Parathyroid adenoma (tissue), 2 donors: ENCODE measurements around the gene ZBTB20.
"Not testable (repeated sequence)": the region's sequence is repeated elsewhere in the genome, so short reads cannot be mapped to it uniquely, and the experiment has no call there.

Experiments used
- H2AFZ ChIP-seq: fragments of 300-600 bp; sonication (generic); one replicate; pipeline ENCODE4 v1.7.0; 2017; ENCODE audit warnings: antibody characterized with exemption, mild to moderate bottlenecking
- H3K27ac ChIP-seq: fragments of 300-600 bp; sonication (generic); one replicate; pipeline ENCODE4 v1.7.0; 2017
- H3K27me3 ChIP-seq: fragments of 300-600 bp; sonication (generic); one replicate; pipeline ENCODE4 v1.7.0; 2017; ENCODE audit warnings: low read length; ENCODE audit not compliant: control insufficient read depth, insufficient read depth
- H3K36me3 ChIP-seq: fragments of 300-600 bp; sonication (generic); one replicate; pipeline ENCODE4 v1.7.0; 2017; ENCODE audit warnings: low read length; ENCODE audit not compliant: control insufficient read depth, insufficient read depth
- H3K4me1 ChIP-seq: fragments of 300-600 bp; sonication (generic); one replicate; pipeline ENCODE4 v1.7.0; 2017; ENCODE audit warnings: control low read depth
- H3K4me2 ChIP-seq: fragments of 300-600 bp; sonication (generic); one replicate; pipeline ENCODE4 v1.7.0; 2017; ENCODE audit warnings: low read length
- H3K4me3 ChIP-seq: fragments of 300-600 bp; sonication (generic); one replicate; pipeline ENCODE4 v1.7.0; 2017; ENCODE audit warnings: low read depth, low read length
- H3K79me2 ChIP-seq: fragments of 300-600 bp; sonication (generic); one replicate; pipeline ENCODE4 v1.7.0; 2017; ENCODE audit warnings: control low read depth
- H3K9ac ChIP-seq: fragments of 300-600 bp; sonication (generic); one replicate; pipeline ENCODE4 v1.7.0; 2017; ENCODE audit warnings: mild to moderate bottlenecking
- H3K9me3 ChIP-seq: fragments of 300-600 bp; sonication (generic); one replicate; pipeline ENCODE4 v1.7.0; 2017; ENCODE audit warnings: low read length; ENCODE audit not compliant: control insufficient read depth
- TF ChIP-seq, protein P1 (sequence below): fragments of 300-600 bp; sonication (generic); IDR thresholded peaks from one replicate; pipeline ENCODE4 v1.7.0; 2017; ENCODE audit warnings: antibody characterized with exemption, mild to moderate bottlenecking
- donor health status: primary hyperparathyroidism.

The ZBTB20 gene

DNA sequence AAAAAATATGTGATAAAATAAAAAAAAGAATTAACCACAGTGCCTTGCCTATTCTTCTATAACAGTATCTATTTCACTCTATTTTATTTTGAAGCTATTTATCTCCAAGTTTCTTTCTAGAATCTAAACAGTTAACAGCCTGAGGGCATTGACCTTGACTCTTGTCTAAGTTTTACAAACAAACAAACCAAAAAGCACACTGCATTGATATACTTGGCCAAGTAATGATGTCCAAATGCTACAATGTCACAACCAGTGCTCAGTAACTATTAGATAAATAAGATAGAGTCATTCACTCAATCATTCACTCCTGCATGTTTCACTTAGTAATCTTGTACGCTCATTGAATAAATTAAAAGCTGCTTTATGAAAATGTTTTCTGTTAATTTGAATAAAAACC lies 466.8 kb downstream of the ZBTB20 start:
- no peaks in the 10 kb centered on the region for H3K36me3 ChIP-seq
- no peak overlapping the region for H3K9ac ChIP-seq
- H3K27me3 ChIP-seq, result no peaks in the 10 kb centered on the region
- H3K9me3 ChIP-seq, result no peaks in the 10 kb centered on the region
- no peaks in the 10 kb centered on the region for H3K79me2 ChIP-seq
- H3K4me1 ChIP-seq, result no peaks in the 10 kb centered on the region
- H3K4me3 ChIP-seq, result no peak overlapping the region
- TF ChIP-seq, protein P1, sequence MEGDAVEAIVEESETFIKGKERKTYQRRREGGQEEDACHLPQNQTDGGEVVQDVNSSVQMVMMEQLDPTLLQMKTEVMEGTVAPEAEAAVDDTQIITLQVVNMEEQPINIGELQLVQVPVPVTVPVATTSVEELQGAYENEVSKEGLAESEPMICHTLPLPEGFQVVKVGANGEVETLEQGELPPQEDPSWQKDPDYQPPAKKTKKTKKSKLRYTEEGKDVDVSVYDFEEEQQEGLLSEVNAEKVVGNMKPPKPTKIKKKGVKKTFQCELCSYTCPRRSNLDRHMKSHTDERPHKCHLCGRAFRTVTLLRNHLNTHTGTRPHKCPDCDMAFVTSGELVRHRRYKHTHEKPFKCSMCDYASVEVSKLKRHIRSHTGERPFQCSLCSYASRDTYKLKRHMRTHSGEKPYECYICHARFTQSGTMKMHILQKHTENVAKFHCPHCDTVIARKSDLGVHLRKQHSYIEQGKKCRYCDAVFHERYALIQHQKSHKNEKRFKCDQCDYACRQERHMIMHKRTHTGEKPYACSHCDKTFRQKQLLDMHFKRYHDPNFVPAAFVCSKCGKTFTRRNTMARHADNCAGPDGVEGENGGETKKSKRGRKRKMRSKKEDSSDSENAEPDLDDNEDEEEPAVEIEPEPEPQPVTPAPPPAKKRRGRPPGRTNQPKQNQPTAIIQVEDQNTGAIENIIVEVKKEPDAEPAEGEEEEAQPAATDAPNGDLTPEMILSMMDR, result no peak
- no peak overlapping the region for H3K27ac ChIP-seq
- H2AFZ ChIP-seq, result no peak overlapping the region
- H3K4me2 ChIP-seq, result no peak overlapping the region

DNA sequence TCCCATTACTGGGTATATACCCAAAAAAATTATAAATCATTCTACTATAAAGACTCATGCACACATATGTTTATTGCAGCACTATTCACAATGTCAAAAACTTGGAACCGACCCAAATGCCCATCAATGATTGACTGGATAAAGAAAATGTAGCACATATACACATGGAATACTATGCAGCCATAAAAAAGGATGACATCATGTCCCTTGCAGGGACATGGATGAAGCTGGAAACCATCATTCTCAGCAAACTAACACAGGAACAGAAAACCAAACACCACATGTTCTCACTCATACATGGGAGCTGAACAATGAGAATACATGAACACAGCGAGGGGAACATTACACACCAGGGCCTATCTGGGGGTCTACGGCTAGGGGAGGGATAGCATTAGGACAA lies 467.3 kb downstream of the ZBTB20 start:
- H3K4me1 ChIP-seq, H3K9ac ChIP-seq, H3K27ac ChIP-seq, H3K27me3 ChIP-seq, H3K9me3 ChIP-seq, H2AFZ ChIP-seq, H3K79me2 ChIP-seq, H3K36me3 ChIP-seq, H3K4me3 ChIP-seq, H3K4me2 ChIP-seq: not testable (repeated sequence)

DNA sequence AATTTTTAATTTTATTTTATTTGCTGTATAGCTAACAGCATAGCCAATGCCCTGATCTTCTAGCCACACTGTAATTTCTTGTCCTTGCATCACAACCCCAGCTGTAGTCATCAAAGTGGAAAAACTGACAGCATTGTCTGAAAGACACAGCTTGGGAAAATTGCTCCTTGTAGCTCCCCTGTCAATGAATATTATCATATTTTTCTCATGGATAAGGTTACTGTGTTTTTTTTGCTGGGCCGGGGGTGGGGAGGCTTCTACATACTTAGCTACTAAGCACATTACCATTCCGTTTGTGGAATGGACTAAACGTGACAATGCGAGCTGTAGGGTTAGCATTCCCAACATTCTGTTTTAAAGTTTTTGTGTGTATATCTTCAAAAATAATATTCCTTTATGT lies 472.0 kb downstream of the ZBTB20 start:
- Histone ChIP-seq H3K27me3 (no peaks in the 10 kb centered on the region), H2AFZ (no peak overlapping the region), H3K4me1 (no peaks in the 10 kb centered on the region), H3K9me3 (no peaks in the 10 kb centered on the region), H3K27ac (no peak overlapping the region), H3K36me3 (no peaks in the 10 kb centered on the region), H3K9ac (no peak overlapping the region), H3K4me2 (no peak overlapping the region), H3K79me2 (no peaks in the 10 kb centered on the region), H3K4me3 (no peak overlapping the region)
- TF ChIP-seq, protein P1, result no peak

DNA sequence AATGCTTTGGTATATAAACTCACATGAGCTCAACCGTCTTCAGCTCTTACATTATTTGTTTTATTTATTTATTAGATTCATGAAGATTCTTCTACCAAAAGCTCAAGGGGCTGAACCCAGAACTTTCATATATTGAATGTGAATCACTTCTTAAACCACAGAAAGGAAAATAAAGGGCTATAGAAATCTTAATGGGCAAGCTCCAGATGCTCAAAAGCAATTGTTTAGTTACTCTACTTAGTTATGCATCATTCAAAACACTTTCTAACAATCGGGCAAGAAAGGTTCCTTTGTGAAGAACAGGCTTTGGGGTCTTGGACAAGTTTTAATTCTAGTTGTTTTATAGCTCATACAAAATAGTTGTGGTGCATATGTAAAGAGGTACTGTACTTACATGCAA lies 473.1 kb downstream of the ZBTB20 start:
- Histone ChIP-seq H2AFZ (no peak overlapping the region), H3K9me3 (no peaks in the 10 kb centered on the region), H3K9ac (no peak overlapping the region), H3K79me2 (no peaks in the 10 kb centered on the region), H3K4me2 (no peak overlapping the region), H3K4me1 (no peaks in the 10 kb centered on the region), H3K27ac (no peak overlapping the region), H3K36me3 (no peaks in the 10 kb centered on the region), H3K4me3 (no peak overlapping the region), H3K27me3 (no peaks in the 10 kb centered on the region)
- TF ChIP-seq, protein P1, result no peak

DNA sequence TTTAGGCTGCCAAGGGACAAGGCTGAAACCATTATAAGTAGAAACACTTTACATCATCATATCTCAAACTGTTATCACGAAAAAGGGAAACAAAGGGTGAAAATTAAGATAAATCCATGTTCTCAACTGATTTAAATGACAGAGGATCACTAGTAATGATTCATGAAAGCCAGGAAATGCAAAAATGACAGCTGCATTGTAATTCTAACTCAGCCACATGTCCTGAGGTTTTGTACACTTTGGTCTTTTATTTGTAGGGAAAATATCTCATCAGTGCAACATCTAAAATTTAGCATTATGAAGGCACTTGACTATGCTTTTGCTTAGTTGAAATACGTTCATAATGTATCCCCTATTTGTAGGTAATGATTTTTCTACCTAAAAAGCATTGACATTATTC lies 473.6 kb downstream of the ZBTB20 start:
- H3K4me3 ChIP-seq, result no peak overlapping the region
- no peak overlapping the region for H3K9ac ChIP-seq
- H3K27ac ChIP-seq, result no peak overlapping the region
- H3K27me3 ChIP-seq, result no peaks in the 10 kb centered on the region
- no peaks in the 10 kb centered on the region for H3K4me1 ChIP-seq
- no peaks in the 10 kb centered on the region for H3K9me3 ChIP-seq
- no peak overlapping the region for H2AFZ ChIP-seq
- no peak overlapping the region for H3K4me2 ChIP-seq
- H3K79me2 ChIP-seq, result no peaks in the 10 kb centered on the region
- TF ChIP-seq, protein P1, result no peak
- no peaks in the 10 kb centered on the region for H3K36me3 ChIP-seq
